Measurements from ENCODE around the gene BEST4. TPM values are rescaled to one million over a fixed set of nuclear protein-coding genes. Genes with fewer than 3 reads are reported as not detected.

Gene BEST4
- total RNA-seq, 1 experiment from 2014 or later = 0.15 TPM

GRCh38 chr1:44777969-44778635 is 9.9 kb downstream of the BEST4 start:
- Histone ChIP-seq H3K36me3 (ENCODE audit: control insufficient read depth, insufficient read depth, low read length) (peaks cover 17% of the 10 kb centered on the region; the same call in 1 of the 2 replicates), H3K9me3 (ENCODE audit: control insufficient read depth, insufficient read depth, low read depth, low read length) (no peaks in the 10 kb centered on the region), H3K4me3 (ENCODE audit: low read depth in 2 of 2, low read length in 2 of 2) (peak overlapping the region; percentile 5 to 84; a peak in 2 of 4 replicates), H3K27ac (ENCODE audit: low read length) (no peak overlapping the region), H3K27me3 (ENCODE audit: control insufficient read depth, insufficient read depth, low read length) (no peaks in the 10 kb centered on the region), H3K4me1 (ENCODE audit: control insufficient read depth, insufficient read depth, low read length) (peaks cover 10% of the 10 kb centered on the region)
- DNase-seq (ENCODE audit: low read depth, low spot score) (no peak), ATAC-seq (no peak)
- CTCF ChIA-PET = no interaction called here
- TF ChIP-seq CTCF (IDR thresholded peaks at IDR 0.05) = no peak
- TF ChIP-seq POLR2AphosphoS5 (IDR thresholded peaks at IDR 0.05; ENCODE audit: low read depth, low read length) = 0 out of 2 replicates have a peak, but pooled peaks have one; percentile 17
- POLR2A ChIA-PET = interaction anchor here (0.6 kb wide), 1 partner anchor 17 kb away, joined by 10 read pairs; no protein-coding TSS in a partner anchor
- in situ Hi-C loops (cut with HindIII; ENCODE audit: low pct_unique_long_range_greater_than_20kb, low sequenced_read_pairs) = no loop called here
- intact Hi-C loops (cut with micrococcal nuclease; ENCODE audit: unreplicated experiment) = no loop called here
- BruUV-seq (replicated peaks) = no TSS peak

- CTCF ChIA-PET = no interaction called here
- no TSS peak for BruUV-seq (replicated peaks)
- no peak for ATAC-seq
- DNase-seq (ENCODE audit: low read depth, low spot score) = no peak
- H3K4me1 ChIP-seq (ENCODE audit: control insufficient read depth, insufficient read depth, low read length) = peaks cover 10% of the 10 kb centered on the region
- H3K36me3 ChIP-seq (ENCODE audit: control insufficient read depth, insufficient read depth, low read length) = peaks cover 17% of the 10 kb centered on the region; the same call in 1 of the 2 replicates
- no peaks in the 10 kb centered on the region for H3K27me3 ChIP-seq (ENCODE audit: control insufficient read depth, insufficient read depth, low read length)
- peak overlapping the region; percentile 92 for H3K27ac ChIP-seq (ENCODE audit: low read length)
- H3K9me3 ChIP-seq (ENCODE audit: control insufficient read depth, insufficient read depth, low read depth, low read length) = no peaks in the 10 kb centered on the region
- POLR2A ChIA-PET = interaction anchor here (0.6 kb wide), 1 partner anchor 17 kb away, joined by 10 read pairs; no protein-coding TSS in a partner anchor
- in situ Hi-C loops (cut with HindIII; ENCODE audit: low pct_unique_long_range_greater_than_20kb, low sequenced_read_pairs) (no loop called here), intact Hi-C loops (cut with micrococcal nuclease; ENCODE audit: unreplicated experiment) (no loop called here)
- H3K4me3 ChIP-seq (ENCODE audit: low read depth in 2 of 2, low read length in 2 of 2) = peak overlapping the region; percentile 84 to 91
- no peak for TF ChIP-seq POLR2AphosphoS5 (IDR thresholded peaks at IDR 0.05; ENCODE audit: low read depth, low read length)
- TF ChIP-seq REST (IDR thresholded peaks at IDR 0.05; ENCODE audit: insufficient read depth in 1 of 2, low read depth in 2 of 2, low read length in 1 of 2) = no peak
These were observed 10.4 kb downstream of the BEST4 start for GRCh38 chr1:44777547-44777946.

GRCh38 chr1:44776730-44777068 is 11.3 kb downstream of the BEST4 start:
- Histone ChIP-seq H3K4me1 (ENCODE audit: control insufficient read depth, insufficient read depth, low read length) (peaks cover 10% of the 10 kb centered on the region), H3K4me3 (ENCODE audit: low read depth in 2 of 2, low read length in 2 of 2) (peak overlapping the region; percentile 84 to 91), H3K27ac (ENCODE audit: low read length) (peak overlapping the region; percentile 92), H3K27me3 (ENCODE audit: control insufficient read depth, insufficient read depth, low read length) (no peaks in the 10 kb centered on the region), H3K36me3 (ENCODE audit: control insufficient read depth, insufficient read depth, low read length) (peaks cover 17% of the 10 kb centered on the region; the same call in 1 of the 2 replicates), H3K9me3 (ENCODE audit: control insufficient read depth, insufficient read depth, low read depth, low read length) (no peaks in the 10 kb centered on the region)
- ATAC-seq (no peak), DNase-seq (ENCODE audit: low read depth, low spot score) (no peak)
- TF ChIP-seq TCF7L2 (IDR thresholded peaks at IDR 0.05; ENCODE audit: low read depth, low read length) = no peak
- TF ChIP-seq CTCF (IDR thresholded peaks at IDR 0.05) = no peak
- no peak for TF ChIP-seq SIN3A (IDR thresholded peaks at IDR 0.05; ENCODE audit: borderline replicate concordance, insufficient read depth, low read depth, low read length)
- no peak; a peak in 1 of 4 replicates for TF ChIP-seq REST (IDR thresholded peaks at IDR 0.05; ENCODE audit: insufficient read depth in 1 of 2, low read depth in 2 of 2, low read length in 1 of 2)
- no peak for TF ChIP-seq POLR2AphosphoS5 (IDR thresholded peaks at IDR 0.05; ENCODE audit: low read depth, low read length)
- intact Hi-C loops (cut with micrococcal nuclease; ENCODE audit: unreplicated experiment) = no loop called here
- no TSS peak for BruUV-seq (replicated peaks)
- CTCF ChIA-PET = no interaction called here
- POLR2A ChIA-PET = interaction anchor here (0.7 kb wide), 1 partner anchor 23 kb away, joined by 3 read pairs; no protein-coding TSS in a partner anchor
- in situ Hi-C loops (cut with HindIII; ENCODE audit: low pct_unique_long_range_greater_than_20kb, low sequenced_read_pairs) = no loop called here
